ENCODE measurements around the gene UGT2B11. TPM values are rescaled to one million over a fixed set of nuclear protein-coding genes. Genes with fewer than 3 reads are reported as not detected.
"Not testable (repeated sequence)": the region's sequence is repeated elsewhere in the genome, so short reads cannot be mapped to it uniquely, and the experiment has no call there.

Gene UGT2B11
- polyA plus RNA-seq, 1 donor, result 0.15 TPM

DNA sequence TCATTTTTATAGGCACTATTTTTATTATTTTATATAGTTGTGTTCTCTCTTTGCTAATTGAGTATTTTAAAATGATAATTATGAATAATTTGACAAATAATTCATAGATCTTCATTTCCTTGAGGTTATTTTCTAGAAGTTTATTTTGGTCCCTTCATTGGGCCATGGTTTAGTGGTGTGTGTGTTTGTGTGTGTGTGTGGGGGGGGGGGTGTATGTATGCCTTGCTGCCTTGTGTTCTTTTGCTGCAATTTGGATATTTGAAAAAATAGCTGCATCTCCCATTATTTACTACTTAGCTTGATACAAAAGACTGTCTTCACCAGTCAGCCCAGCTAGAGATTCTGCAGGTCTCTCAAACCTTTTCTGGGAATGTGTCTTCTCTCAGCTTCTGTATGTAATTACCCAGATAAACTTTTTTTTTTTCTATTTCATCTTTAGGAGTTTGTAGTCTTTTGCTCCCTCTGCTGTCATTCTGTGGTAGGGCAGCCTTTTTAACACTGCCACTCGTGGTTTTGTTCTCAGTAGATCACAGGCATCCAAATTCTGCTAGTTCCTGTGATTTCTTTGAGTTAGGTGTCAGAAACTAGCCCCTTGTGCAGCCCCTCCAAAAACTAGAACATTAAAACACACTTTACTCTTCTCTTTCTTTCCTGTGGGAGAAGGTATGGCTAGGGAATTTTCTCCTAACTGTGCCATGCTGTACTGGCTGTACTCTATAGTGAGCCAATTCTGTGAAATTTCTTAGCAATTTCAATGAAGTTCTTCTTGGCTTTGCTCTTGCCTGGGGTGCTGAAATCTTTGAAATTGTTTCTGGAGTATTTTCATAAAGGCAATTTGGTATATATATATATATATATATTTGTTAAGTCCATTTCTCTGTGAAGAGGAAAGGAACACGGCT lies 44.1 kb downstream of the UGT2B11 start:
- H3K27ac ChIP-seq (ENCODE audit: low read length); H3K4me1 ChIP-seq (ENCODE audit: control insufficient read depth, insufficient read depth, low read length); H3K9me3 ChIP-seq (ENCODE audit: control insufficient read depth, low read depth, low read length); H3K4me3 ChIP-seq (ENCODE audit: low read length); H3K36me3 ChIP-seq (ENCODE audit: control insufficient read depth, insufficient read depth, low read length); H3K27me3 ChIP-seq (ENCODE audit: control insufficient read depth, insufficient read depth, low read length): not testable (repeated sequence)
- no CpG with 5 or more reads among the region's 2 CpGs for WGBS (ENCODE audit: insufficient coverage, low lambda C conversion rate)
- peak; percentile 14 to 50 for DNase-seq

DNA sequence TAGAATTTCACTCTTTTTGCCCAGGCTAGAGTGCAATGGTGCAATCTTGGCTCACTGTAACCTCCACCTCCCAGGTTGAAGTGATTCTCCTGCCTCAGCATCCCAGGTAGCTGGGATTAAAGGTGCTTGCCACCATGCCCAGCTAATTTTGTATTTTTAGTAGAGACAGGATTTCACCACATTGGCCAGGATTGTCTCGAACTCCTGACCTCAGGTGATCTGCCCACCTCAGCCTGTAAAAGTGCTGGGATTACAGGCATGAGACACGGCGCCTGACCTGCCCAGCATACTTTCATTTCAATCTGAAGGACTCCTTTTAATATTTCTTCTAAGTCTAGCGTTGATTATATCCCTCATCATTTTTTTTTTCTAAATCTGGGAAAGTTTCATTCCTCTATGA lies 45.4 kb downstream of the UGT2B11 start:
- not testable (repeated sequence) for H3K4me3 ChIP-seq (ENCODE audit: low read length); H3K27ac ChIP-seq (ENCODE audit: low read length); H3K36me3 ChIP-seq (ENCODE audit: control insufficient read depth, insufficient read depth, low read length); DNase-seq; H3K4me1 ChIP-seq (ENCODE audit: control insufficient read depth, insufficient read depth, low read length); H3K27me3 ChIP-seq (ENCODE audit: control insufficient read depth, insufficient read depth, low read length); H3K9me3 ChIP-seq (ENCODE audit: control insufficient read depth, low read depth, low read length)
- WGBS (ENCODE audit: insufficient coverage, low lambda C conversion rate), result 100% methylated on average over 3 of the region's 4 CpGs

DNA sequence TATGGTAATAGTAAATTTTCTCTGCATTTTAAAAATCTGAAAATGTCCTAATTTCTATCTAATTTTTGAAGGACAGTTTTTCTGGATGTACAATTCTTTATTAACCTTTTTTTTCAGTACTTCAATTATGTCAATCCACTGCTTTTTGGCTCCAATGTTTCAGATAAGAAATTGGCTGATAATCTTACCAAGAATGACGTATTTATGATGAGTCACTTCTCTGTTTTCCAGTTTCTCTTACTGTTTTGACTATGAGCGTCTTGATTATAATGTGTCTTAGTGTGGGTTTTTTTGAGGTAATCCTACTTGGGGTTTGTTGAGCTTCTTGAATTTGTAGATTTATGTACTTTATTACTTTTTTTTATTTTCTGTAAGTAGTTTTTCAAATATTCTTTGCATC lies 47.2 kb downstream of the UGT2B11 start:
- 100% methylated on average over 2 of the region's 2 CpGs for WGBS (ENCODE audit: insufficient coverage, low lambda C conversion rate)
- no peak overlapping the region for H3K27ac ChIP-seq (ENCODE audit: low read length)

DNA sequence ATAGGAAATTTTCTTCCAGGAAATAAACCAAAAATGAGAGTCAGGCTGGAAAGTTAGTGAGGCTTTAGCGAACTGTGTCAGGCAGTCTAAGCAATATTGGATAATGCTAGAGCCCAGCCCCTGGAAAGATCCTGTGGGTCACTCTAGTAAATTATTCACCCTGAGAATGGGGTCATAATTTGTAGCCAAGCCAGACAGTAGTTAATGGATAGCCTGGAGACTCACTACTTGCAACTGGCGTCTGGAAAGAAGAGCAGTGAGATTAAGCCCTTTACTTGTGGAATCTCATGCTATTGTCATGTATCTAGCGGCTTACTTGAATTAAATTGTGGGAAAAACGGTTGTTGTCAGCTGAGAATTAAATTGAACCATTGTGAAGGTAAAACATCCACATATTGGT lies 48.2 kb downstream of the UGT2B11 start:
- H3K4me3 ChIP-seq (ENCODE audit: low read length); H3K4me1 ChIP-seq (ENCODE audit: control insufficient read depth, insufficient read depth, low read length); H3K9me3 ChIP-seq (ENCODE audit: control insufficient read depth, low read depth, low read length); H3K27me3 ChIP-seq (ENCODE audit: control insufficient read depth, insufficient read depth, low read length); H3K36me3 ChIP-seq (ENCODE audit: control insufficient read depth, insufficient read depth, low read length): not testable (repeated sequence)
- peak overlapping the region; percentile 65 for H3K27ac ChIP-seq (ENCODE audit: low read length)
- no CpG with 5 or more reads among the region's 4 CpGs for WGBS (ENCODE audit: insufficient coverage, low lambda C conversion rate)
- DNase-seq, result peak; percentile 6 to 42

More for the DNA sequence above, 47.2 kb downstream of the UGT2B11 start:
- Histone ChIP-seq H3K36me3 (ENCODE audit: control insufficient read depth, insufficient read depth, low read length) (no peaks in the 10 kb centered on the region), H3K27me3 (ENCODE audit: control insufficient read depth, insufficient read depth, low read length) (no peaks in the 10 kb centered on the region), H3K9me3 (ENCODE audit: control insufficient read depth, low read depth, low read length) (peaks cover 4% of the 10 kb centered on the region), H3K4me1 (ENCODE audit: control insufficient read depth, insufficient read depth, low read length) (peaks cover 7% of the 10 kb centered on the region), H3K4me3 (ENCODE audit: low read length) (no peak overlapping the region)
- no peak for DNase-seq

DNA sequence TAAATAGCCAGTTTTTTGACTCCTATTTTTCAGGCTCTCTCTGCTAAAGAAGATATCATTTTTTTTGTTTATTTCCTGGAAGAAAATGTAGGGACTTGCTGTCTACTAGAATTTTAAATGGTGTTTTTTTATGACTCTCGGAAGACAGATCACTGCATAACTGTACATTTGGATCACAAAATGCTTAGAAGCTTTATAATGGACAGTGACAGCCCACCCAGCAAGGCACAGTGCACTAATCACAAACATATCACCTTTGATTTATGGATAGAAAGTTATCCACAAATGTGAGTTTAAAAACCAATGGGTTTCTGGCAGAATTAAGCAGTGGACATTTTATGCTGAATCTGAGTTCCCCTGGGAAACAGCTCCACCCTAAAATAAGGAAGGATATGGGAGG lies 48.8 kb downstream of the UGT2B11 start:
- not testable (repeated sequence) for H3K4me1 ChIP-seq (ENCODE audit: control insufficient read depth, insufficient read depth, low read length); H3K9me3 ChIP-seq (ENCODE audit: control insufficient read depth, low read depth, low read length); DNase-seq; H3K4me3 ChIP-seq (ENCODE audit: low read length); H3K27me3 ChIP-seq (ENCODE audit: control insufficient read depth, insufficient read depth, low read length); H3K36me3 ChIP-seq (ENCODE audit: control insufficient read depth, insufficient read depth, low read length)
- H3K27ac ChIP-seq (ENCODE audit: low read length), result peak overlapping the region; percentile 39
- WGBS (ENCODE audit: insufficient coverage, low lambda C conversion rate), result no CpG with 5 or more reads among the region's 1 CpG

DNA sequence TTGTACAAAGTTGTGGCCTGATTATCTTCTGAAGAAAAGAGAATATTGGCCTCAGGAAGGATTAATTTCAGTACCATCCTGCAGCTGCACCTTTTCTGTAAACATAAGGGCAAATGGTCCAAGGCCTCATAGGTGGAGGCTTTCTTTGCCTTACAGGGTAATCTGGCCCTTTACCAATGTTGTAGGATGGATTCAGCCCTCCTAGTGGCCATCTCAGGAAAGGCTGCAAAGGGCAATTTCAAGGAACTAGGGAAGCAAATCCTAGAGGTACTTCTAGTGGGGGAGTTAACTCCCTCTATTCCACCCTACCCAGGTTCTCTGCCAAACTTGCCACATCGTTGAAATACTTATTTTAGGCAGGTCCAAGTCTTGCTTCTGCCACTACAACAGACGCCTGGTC lies 57.6 kb downstream of the UGT2B11 start:
- no peaks in the 10 kb centered on the region for H3K36me3 ChIP-seq (ENCODE audit: control insufficient read depth, insufficient read depth, low read length)
- H3K4me1 ChIP-seq (ENCODE audit: control insufficient read depth, insufficient read depth, low read length), result no peaks in the 10 kb centered on the region
- no peak overlapping the region for H3K27ac ChIP-seq (ENCODE audit: low read length)
- DNase-seq, result no peak
- no peaks in the 10 kb centered on the region for H3K9me3 ChIP-seq (ENCODE audit: control insufficient read depth, low read depth, low read length)
- H3K4me3 ChIP-seq (ENCODE audit: low read length), result no peak overlapping the region
- WGBS (ENCODE audit: insufficient coverage, low lambda C conversion rate), result no CpG with 5 or more reads among the region's 2 CpGs
- no peaks in the 10 kb centered on the region for H3K27me3 ChIP-seq (ENCODE audit: control insufficient read depth, insufficient read depth, low read length)

DNA sequence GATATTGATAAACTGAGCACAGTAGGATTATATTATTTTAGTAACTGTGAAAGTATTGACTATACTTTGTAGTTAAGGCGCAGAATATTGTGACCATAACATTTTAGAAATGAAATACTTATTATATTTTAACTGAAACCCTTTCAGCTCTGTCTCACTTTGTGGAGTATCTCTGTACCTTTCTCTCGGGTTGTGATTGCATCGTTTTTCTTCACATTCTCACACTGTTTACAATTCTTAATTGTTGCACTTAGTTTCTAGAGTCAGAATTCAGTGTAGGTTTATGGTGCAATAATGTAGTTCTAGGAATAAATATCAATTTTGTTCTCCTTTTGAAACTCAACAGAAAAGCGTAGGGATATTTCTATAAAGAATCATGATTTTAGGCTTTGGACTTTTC lies 60.5 kb downstream of the UGT2B11 start:
- WGBS (ENCODE audit: insufficient coverage, low lambda C conversion rate), result 83% methylated on average over 1 of the region's 4 CpGs
- H3K27ac ChIP-seq (ENCODE audit: low read length), result no peak overlapping the region
- no peaks in the 10 kb centered on the region for H3K9me3 ChIP-seq (ENCODE audit: control insufficient read depth, low read depth, low read length)
- DNase-seq, result no peak
- H3K4me3 ChIP-seq (ENCODE audit: low read length), result no peak overlapping the region
- H3K4me1 ChIP-seq (ENCODE audit: control insufficient read depth, insufficient read depth, low read length), result no peaks in the 10 kb centered on the region
- H3K36me3 ChIP-seq (ENCODE audit: control insufficient read depth, insufficient read depth, low read length), result no peaks in the 10 kb centered on the region
- no peaks in the 10 kb centered on the region for H3K27me3 ChIP-seq (ENCODE audit: control insufficient read depth, insufficient read depth, low read length)

Other genes starting within 250 kb of the UGT2B11 start
- gene UGT2B7, start 118.3 kb downstream of the UGT2B11 start, polyA plus RNA-seq, result 34.4 TPM
- gene UGT2B28, start 65.7 kb upstream of the UGT2B11 start, polyA plus RNA-seq, result not detected

All from large intestine (tissue), 3 donors.